H1 (cell line): ENCODE data around the gene ESR1. TPM values are rescaled to one million over a fixed set of nuclear protein-coding genes. Genes with fewer than 3 reads are reported as not detected.

ENCODE experiments used
- CTCF ChIA-PET: fragments of 300-600 bp; sonication (Branson Sonifier 250); formaldehyde crosslinking; loops from one replicate; lab custom pipeline; 2021; ENCODE audit not compliant: partially characterized antibody; lab: Charles Lee
- POLR2A ChIA-PET: fragments of 300-600 bp; sonication (Branson Sonifier 250); formaldehyde crosslinking; loops from one replicate; lab custom pipeline; 2021; ENCODE audit warnings: inconsistent platforms; ENCODE audit not compliant: partially characterized antibody; lab: Charles Lee
- DNase-seq, 2 experiments: peaks; one replicate each; pipeline versions ENCODE4 v3.0.0 to v3.0.0-alpha.2; 2010 to 2022; ENCODE audit warnings: low spot score in 2 of 2, low read depth in 1 of 2, mixed read lengths in 1 of 2
- FAIRE-seq: peaks from 2 replicates; lab custom pipeline; 2011; peaks lifted over from hg19 to GRCh38; lab: Jason Lieb, UNC
- H2AFZ ChIP-seq: 2 replicates; pipeline ENCODE4 v1.8.1; 2012; ENCODE audit warnings: low read length, inconsistent platforms
- H2AK5ac ChIP-seq: 2 replicates; pipeline ENCODE4 v1.6.1; 2013; ENCODE audit warnings: low read depth, low read length
- H2BK120ac ChIP-seq: replicated peaks from 2 replicates; pipeline ENCODE3; 2013; ENCODE audit warnings: low read depth, low read length, inconsistent platforms
- H2BK12ac ChIP-seq: 2 replicates; pipeline ENCODE4 v1.6.1; 2013; ENCODE audit warnings: low read depth, low read length
- H2BK15ac ChIP-seq: 2 replicates; pipeline ENCODE4 v1.6.1; 2013; ENCODE audit warnings: low read length
- H2BK20ac ChIP-seq: 2 replicates; pipeline ENCODE4 v1.6.1; 2013; ENCODE audit warnings: low read length
- H2BK5ac ChIP-seq: 2 replicates; pipeline ENCODE4 v1.6.1; 2013; ENCODE audit warnings: low read depth, low read length
- H3K14ac ChIP-seq: 2 replicates; pipeline ENCODE4 v1.6.1; 2013; ENCODE audit warnings: inconsistent platforms; ENCODE audit not compliant: insufficient read length
- H3K18ac ChIP-seq: 2 replicates; pipeline ENCODE4 v1.6.1; 2013; ENCODE audit warnings: low read length; ENCODE audit errors: extremely low read depth
- H3K23ac ChIP-seq: 2 replicates; pipeline ENCODE4 v1.6.1; 2013; ENCODE audit warnings: inconsistent platforms; ENCODE audit not compliant: insufficient read length
- H3K23me2 ChIP-seq: 2 replicates; pipeline ENCODE4 v1.6.1; 2013; ENCODE audit warnings: low read depth, low read length
- H3K27ac ChIP-seq: 2 replicates; pipeline ENCODE4 v1.6.1; 2011; ENCODE audit warnings: low read depth, low read length, inconsistent platforms
- H3K27me3 ChIP-seq, 4 experiments: replicated peaks in 1 of 4; 1 replicate in 1 of 4; 2 replicates in 3 of 4; pipeline versions ENCODE4 v1.6.1 to v1.8.1; 2011 to 2013; ENCODE audit warnings: low read length in 3 of 4, mild to moderate bottlenecking in 3 of 4, inconsistent platforms in 2 of 4, mixed read lengths in 2 of 4, moderate library complexity in 1 of 4; ENCODE audit not compliant: control insufficient read depth in 3 of 4, insufficient read depth in 3 of 4; ENCODE audit errors: extremely low read depth in 1 of 4
- H3K36me3 ChIP-seq, 4 experiments: 2 replicates each; pipeline versions ENCODE4 v1.6.1 to v1.8.1; 2011 to 2013; ENCODE audit warnings: mild to moderate bottlenecking in 4 of 4, low read length in 3 of 4, moderate library complexity in 2 of 4, control low read depth in 1 of 4, inconsistent platforms in 1 of 4; ENCODE audit not compliant: insufficient read depth in 4 of 4, control insufficient read depth in 2 of 4
- H3K4ac ChIP-seq: replicated peaks from 2 replicates; pipeline ENCODE3; 2013; ENCODE audit warnings: low read length, low read depth, mixed read lengths, inconsistent platforms; ENCODE audit not compliant: insufficient read length
- H3K4me1 ChIP-seq, 4 experiments: replicated peaks in 1 of 4; 1 replicate in 1 of 4; 2 replicates in 3 of 4; pipeline versions ENCODE4 v1.6.1 to v1.8.1; 2011 to 2013; ENCODE audit warnings: low read length in 3 of 4, inconsistent platforms in 2 of 4, mixed read lengths in 1 of 4; ENCODE audit not compliant: insufficient read depth in 4 of 4, control insufficient read depth in 3 of 4
- H3K4me2 ChIP-seq, 2 experiments: 2 replicates each; pipeline versions ENCODE4 v1.6.1 to v1.8.1; 2011 to 2013; ENCODE audit warnings: low read depth in 2 of 2, low read length in 2 of 2, control low read depth in 1 of 2, inconsistent platforms in 1 of 2, mild to moderate bottlenecking in 1 of 2; ENCODE audit not compliant: insufficient read depth in 1 of 2
- H3K4me3 ChIP-seq, 4 experiments: fragments of 200-600, 300-600 bp in 1 of 4; sonication (generic), shearing (Covaris generic), sonication (Bioruptor Twin) in 1 of 4; 2 replicates each; pipeline versions ENCODE4 v1.5.1 to v1.8.1; 2011 to 2016; ENCODE audit warnings: low read length in 4 of 4, low read depth in 3 of 4, control low read depth in 2 of 4, inconsistent platforms in 2 of 4, mild to moderate bottlenecking in 2 of 4, mixed read lengths in 1 of 4, moderate library complexity in 1 of 4; ENCODE audit not compliant: insufficient read depth in 2 of 4; ENCODE audit errors: extremely low read depth in 1 of 4
- H3K56ac ChIP-seq: replicated peaks from 2 replicates; pipeline ENCODE3; 2013; ENCODE audit warnings: low read depth, mild to moderate bottlenecking, mixed read lengths, low read length, inconsistent platforms; ENCODE audit not compliant: insufficient read length
- H3K79me1 ChIP-seq: 2 replicates; pipeline ENCODE4 v1.6.1; 2013; ENCODE audit warnings: low read depth, low read length, control low read depth
- H3K79me2 ChIP-seq, 2 experiments: 2 replicates each; pipeline versions ENCODE4 v1.6.1 to v1.8.1; 2012 to 2013; ENCODE audit warnings: low read length in 2 of 2, mild to moderate bottlenecking in 2 of 2, inconsistent platforms in 1 of 2; ENCODE audit not compliant: insufficient read depth in 2 of 2, control insufficient read depth in 1 of 2
- H3K9ac ChIP-seq, 4 experiments: replicated peaks in 1 of 4; 1 replicate in 1 of 4; 2 replicates in 3 of 4; pipeline versions ENCODE4 v1.6.1 to v1.8.1; 2011 to 2013; ENCODE audit warnings: low read depth in 3 of 4, low read length in 3 of 4, control low read depth in 2 of 4, mild to moderate bottlenecking in 2 of 4, moderate library complexity in 2 of 4, inconsistent platforms in 1 of 4; ENCODE audit errors: extremely low read depth in 1 of 4
- H3K9me3 ChIP-seq, 2 experiments: 2 replicates each; pipeline versions ENCODE4 v1.6.1 to v1.8.1; 2012 to 2013; ENCODE audit warnings: mild to moderate bottlenecking in 2 of 2, moderate library complexity in 2 of 2, control low read depth in 1 of 2, inconsistent platforms in 1 of 2, low read depth in 1 of 2, low read length in 1 of 2, mixed read lengths in 1 of 2; ENCODE audit not compliant: insufficient read depth in 2 of 2
- H4K20me1 ChIP-seq, 2 experiments: replicated peaks in 1 of 2; 2 replicates each; pipeline versions ENCODE3 to v1.8.1; 2011 to 2013; ENCODE audit warnings: inconsistent platforms in 2 of 2, low read length in 2 of 2, mild to moderate bottlenecking in 1 of 2; ENCODE audit not compliant: insufficient read depth in 2 of 2, control insufficient read depth in 1 of 2
- H4K5ac ChIP-seq: 2 replicates; pipeline ENCODE4 v1.6.1; 2013; ENCODE audit warnings: low read length, low read depth, mixed read lengths, inconsistent platforms; ENCODE audit not compliant: insufficient read length
- H4K8ac ChIP-seq: 2 replicates; pipeline ENCODE4 v1.8.0; 2013; ENCODE audit warnings: mild to moderate bottlenecking, moderate library complexity, low read length, inconsistent platforms; ENCODE audit not compliant: insufficient read depth; ENCODE audit errors: extremely low read depth
- H4K91ac ChIP-seq: replicated peaks from 2 replicates; pipeline ENCODE3; 2013; ENCODE audit warnings: low read length, mixed read lengths, inconsistent platforms; ENCODE audit not compliant: insufficient read length
- ATF2 ChIP-seq: IDR thresholded peaks from 2 replicates; pipeline ENCODE4 v1.6.1; 2012; ENCODE audit warnings: low read length, inconsistent platforms
- CBX8 ChIP-seq: fragments of 300-800, 300-1000 bp; sonication (generic); IDR thresholded peaks from 2 replicates; pipeline ENCODE4 v1.7.1; 2016; ENCODE audit warnings: low read depth, low read length, borderline replicate concordance
- CEBPB ChIP-seq: IDR thresholded peaks from 2 replicates; pipeline ENCODE4 v1.6.1; 2012; ENCODE audit warnings: low read depth, low read length
- EGR1 ChIP-seq: IDR thresholded peaks from 2 replicates; pipeline ENCODE4 v1.6.1; 2011; ENCODE audit warnings: low read depth, low read length, borderline replicate concordance
- GABPA ChIP-seq: IDR thresholded peaks from 2 replicates; pipeline ENCODE4 v1.6.1; 2011; ENCODE audit warnings: mild to moderate bottlenecking, low read length, moderate library complexity, borderline replicate concordance; ENCODE audit not compliant: insufficient read depth
- HDAC6 ChIP-seq: IDR thresholded peaks from one replicate; pipeline ENCODE4 v1.7.1; 2012; ENCODE audit warnings: low read depth, mild to moderate bottlenecking, inconsistent platforms, low read length, moderate library complexity
- JUND ChIP-seq: IDR thresholded peaks from 2 replicates; pipeline ENCODE4 v1.6.1; 2011; ENCODE audit warnings: mild to moderate bottlenecking, improper control_type of control experiment, low read length
- NANOG ChIP-seq: IDR thresholded peaks from 2 replicates; pipeline ENCODE4 v1.6.1; 2011; ENCODE audit warnings: low read length, low read depth, mild to moderate bottlenecking, inconsistent platforms; ENCODE audit not compliant: insufficient read depth, poor library complexity, severe bottlenecking
- NRF1 ChIP-seq: IDR thresholded peaks from 2 replicates; pipeline ENCODE4 v1.6.1; 2011; ENCODE audit warnings: mild to moderate bottlenecking, low read depth, low read length, improper control_type of control experiment
- PHF8 ChIP-seq: fragments of 200-600 bp; sonication (generic); conservative IDR thresholded peaks from 2 replicates; pipeline ENCODE4 v1.7.1; 2012; ENCODE audit warnings: low read depth, mild to moderate bottlenecking, inconsistent platforms, low read length, moderate library complexity
- RXRA ChIP-seq: IDR thresholded peaks from 2 replicates; pipeline ENCODE4 v1.6.1; 2011; ENCODE audit warnings: low read depth, mild to moderate bottlenecking, low read length, moderate library complexity; ENCODE audit not compliant: insufficient read depth
- SAP30 ChIP-seq: fragments of 300-600 bp; sonication (generic); IDR thresholded peaks from 2 replicates; pipeline ENCODE4 v1.7.1; 2012; ENCODE audit warnings: low read length, moderate library complexity, mild to moderate bottlenecking, inconsistent platforms; ENCODE audit not compliant: insufficient read depth, insufficient replicate concordance
- SIX5 ChIP-seq: IDR thresholded peaks from 2 replicates; pipeline ENCODE4 v1.6.1; 2011; ENCODE audit warnings: mild to moderate bottlenecking, low read depth, low read length
- TAF1 ChIP-seq: IDR thresholded peaks from 2 replicates; pipeline ENCODE4 v1.6.1; 2011; ENCODE audit warnings: mild to moderate bottlenecking, low read depth, low read length
- polyA plus RNA-seq, 7 experiments: library from polyadenylated mRNA; depleted of rRNA in 3 of 7; stranded (reverse) in 5 of 7; unstranded in 2 of 7; fragments of >200 nt in 5 of 7; fragments of 200-250 nt in 2 of 7; gene quantifications; 1 replicate in 5 of 7; 2 replicates in 1 of 7; 4 replicates in 1 of 7; pipeline versions ENCODE4 v1.2.1 to v1.2.3, GENCODE V29; 2011 to 2013; ENCODE audit warnings: missing spikeins in 2 of 7, mixed read lengths in 2 of 7
- total RNA-seq: library from RNA; stranded (reverse); fragmentation: NEBNext Ultra II Directional; extraction: Animal tissue kit (Norgen Biotek cat#: 25700); gene quantifications from 2 replicates; pipeline ENCODE4 v1.2.1, GENCODE V29; 2021

Gene ESR1
- total and polyA plus RNA-seq, 2 of the 8 experiments (the other 6 are each of a cell fraction or from before 2014, with no cell fraction given): 0.03 to 0.17 TPM

DNA sequence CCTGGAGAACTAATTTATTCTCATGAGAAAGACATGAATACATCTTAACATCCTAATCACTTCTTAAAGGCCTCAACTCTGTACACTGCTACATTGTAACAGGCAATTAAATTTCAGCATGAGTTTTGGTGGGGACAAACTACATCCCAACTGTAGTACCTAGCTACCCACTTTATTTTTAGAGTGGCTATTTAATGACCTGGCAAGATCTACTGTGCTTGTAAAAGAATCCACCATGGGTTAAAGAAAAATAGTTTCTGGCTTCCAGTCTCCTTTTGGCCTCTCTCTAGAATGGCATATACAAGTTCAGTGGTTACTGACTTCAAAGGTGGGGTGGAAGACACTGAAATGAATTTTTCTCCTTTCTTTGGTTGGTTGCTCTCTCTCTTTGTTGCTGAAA lies 193.9 kb downstream of the ESR1 start:
- Histone ChIP-seq H3K27me3 (no peaks in the 10 kb centered on the region), H3K9me3 (no peaks in the 10 kb centered on the region), H3K4me1 (no peaks in the 10 kb centered on the region), H3K14ac (no peak overlapping the region), H3K79me1 (no peaks in the 10 kb centered on the region), H2BK12ac (no peak overlapping the region), H3K4me3 (no peak overlapping the region), H3K4ac (no peak overlapping the region), H3K27ac (no peak overlapping the region), H3K23me2 (no peaks in the 10 kb centered on the region), H4K8ac (no peak overlapping the region), H2BK15ac (no peak overlapping the region), H2BK20ac (no peak overlapping the region), H3K79me2 (no peaks in the 10 kb centered on the region), H3K9ac (no peak overlapping the region), H2BK120ac (no peak overlapping the region), H2AFZ (no peak overlapping the region), H3K18ac (no peak overlapping the region), H3K56ac (no peak overlapping the region), H2BK5ac (no peak overlapping the region), H4K91ac (no peak overlapping the region), H2AK5ac (no peak overlapping the region), H3K4me2 (no peak overlapping the region), H4K5ac (no peak overlapping the region), H3K23ac (no peak overlapping the region), H4K20me1 (no peaks in the 10 kb centered on the region), H3K36me3 (no peaks in the 10 kb centered on the region)
- TF ChIP-seq NRF1 (no peak), CEBPB (no peak), NANOG (no peak), PHF8 (no peak), GABPA (no peak), HDAC6 (no peak), JUND (no peak), RXRA (no peak), EGR1 (no peak), SAP30 (no peak), SIX5 (no peak), TAF1 (no peak), ATF2 (no peak), CBX8 (no peak)
- FAIRE-seq (no peak), DNase-seq (no peak)
- POLR2A ChIA-PET: no interaction called here
- CTCF ChIA-PET: interaction anchor here (1.1 to 1.5 kb wide), 2 partner anchors 309 to 353 kb away, joined by 3 to 4 read pairs; no protein-coding TSS in a partner anchor
